HTR-8/SVneo (cell line): ENCODE data around the gene BAZ1A.
"Not testable (repeated sequence)": the region's sequence is repeated elsewhere in the genome, so short reads cannot be mapped to it uniquely, and the experiment has no call there.

Experiments used
- DNase-seq: peaks from one replicate; pipeline ENCODE4 v3.0.0; 2011; ENCODE audit warnings: low spot score, mixed read lengths; ENCODE audit not compliant: insufficient read length
- FAIRE-seq: peaks from 2 replicates; lab custom pipeline; 2011; peaks lifted over from hg19 to GRCh38; lab: Jason Lieb, UNC

Gene BAZ1A

DNA sequence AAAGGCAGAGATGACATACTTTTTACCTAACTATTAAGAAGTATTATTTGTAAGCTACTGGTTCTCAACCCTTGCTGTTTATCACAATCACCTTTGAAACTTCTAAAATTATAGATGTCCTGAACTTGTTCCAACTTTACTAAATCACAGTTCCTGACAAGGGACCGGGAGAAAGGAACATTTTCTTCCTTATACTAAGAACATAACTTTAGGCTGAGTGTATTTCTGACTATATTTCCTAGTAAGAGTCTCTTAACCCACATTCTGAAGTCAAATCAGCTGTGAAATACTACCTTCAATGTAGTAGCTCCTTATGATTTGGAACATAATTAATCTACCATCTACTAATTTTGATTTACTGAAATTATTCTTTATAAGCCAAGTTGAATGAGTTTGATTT lies 80.2 kb downstream of the BAZ1A start:
- FAIRE-seq (no peak), DNase-seq (no peak)

DNA sequence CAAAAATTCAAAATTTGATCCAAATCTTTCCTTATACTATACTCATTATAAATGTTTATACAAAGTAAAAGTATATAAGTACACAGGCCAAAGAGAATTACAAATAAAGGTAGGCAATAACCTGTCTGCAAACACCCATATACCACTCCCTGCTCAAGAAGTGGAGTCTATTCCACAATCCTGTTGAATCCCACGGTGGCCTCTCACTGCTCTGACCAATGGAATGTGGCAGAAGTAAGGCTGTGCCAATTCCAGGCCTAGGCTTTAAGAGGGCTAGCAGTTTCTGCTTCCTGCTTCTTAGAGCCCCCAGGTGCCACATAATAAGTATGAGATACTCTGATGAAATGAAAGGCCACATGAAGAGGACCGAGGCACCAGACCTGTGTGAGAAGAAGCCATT lies 80.9 kb downstream of the BAZ1A start:
- FAIRE-seq (no peak), DNase-seq (no peak)

DNA sequence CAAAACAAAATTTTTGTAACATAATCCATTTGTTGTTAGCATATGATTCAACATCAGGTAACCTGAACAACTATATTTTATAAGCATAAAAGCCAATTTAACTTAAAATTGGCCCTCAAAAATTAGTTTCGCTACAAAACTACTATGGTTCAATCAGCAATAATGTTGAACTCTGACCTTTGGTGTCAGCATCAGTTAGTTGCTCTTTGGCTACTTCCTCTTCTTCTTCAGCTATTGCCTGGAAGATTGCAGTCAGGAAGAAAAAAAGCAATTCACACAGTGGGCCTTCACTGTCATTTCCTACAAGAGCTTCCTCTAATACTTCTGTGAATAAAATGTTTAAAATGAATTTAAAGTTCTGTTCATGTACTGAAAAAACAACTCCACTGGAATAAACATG lies 82.6 kb downstream of the BAZ1A start:
- no peak for DNase-seq
- no peak for FAIRE-seq

DNA sequence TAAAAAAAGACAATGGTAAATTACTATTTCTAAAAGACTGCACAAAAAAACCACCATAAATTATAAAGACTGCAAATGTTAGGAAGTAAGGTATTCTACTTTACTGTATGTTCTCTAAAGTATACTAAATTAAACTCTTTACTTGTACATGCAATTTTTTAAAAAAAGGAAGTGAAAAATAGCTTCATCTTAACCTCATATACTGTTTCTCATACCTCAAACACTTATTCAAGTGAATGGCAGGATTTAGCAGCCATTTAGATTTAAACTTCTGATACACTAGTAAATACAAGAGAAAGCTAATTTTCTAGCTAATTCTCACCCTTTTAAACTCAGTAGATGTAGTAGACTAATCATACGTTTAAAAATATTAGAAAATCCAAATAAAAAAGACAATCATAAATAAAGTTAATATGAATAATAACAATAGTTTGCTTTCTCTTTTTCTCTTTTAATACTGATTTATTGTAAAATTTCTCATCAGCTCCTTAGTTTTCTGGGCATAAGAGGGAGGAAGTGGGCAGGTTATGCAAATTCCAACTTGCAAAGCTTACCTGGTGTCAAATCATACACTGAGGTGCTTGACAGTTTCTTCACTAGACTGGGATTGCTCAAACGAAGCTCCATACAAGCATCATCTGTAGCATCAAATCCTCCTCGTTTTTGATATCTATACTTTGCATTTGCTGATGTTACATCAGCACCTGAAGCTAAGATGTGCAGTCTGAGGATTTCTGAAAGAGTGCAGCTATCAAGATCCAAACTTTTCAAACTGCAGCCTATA lies 89.7 kb downstream of the BAZ1A start:
- DNase-seq: no peak
- no peak for FAIRE-seq

DNA sequence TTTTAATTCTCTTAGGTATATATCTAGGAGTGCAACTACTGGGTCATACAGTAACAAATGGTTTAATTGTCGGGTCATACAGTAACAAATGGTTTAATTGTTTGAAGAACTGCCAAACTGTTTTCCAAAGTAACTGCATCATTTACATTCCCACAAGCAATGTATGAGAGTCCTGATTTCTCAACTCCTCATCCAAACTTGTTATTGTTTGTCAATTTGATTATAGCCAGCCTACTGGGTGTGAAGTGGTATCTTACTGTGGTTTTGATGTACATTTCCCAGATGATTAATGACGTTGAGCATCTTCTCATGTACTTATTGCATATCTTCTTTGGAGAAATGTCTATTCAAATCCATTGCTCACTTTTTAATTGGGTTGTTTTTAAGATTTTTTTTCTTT lies 93.1 kb downstream of the BAZ1A start:
- no peak for FAIRE-seq
- DNase-seq: no peak

DNA sequence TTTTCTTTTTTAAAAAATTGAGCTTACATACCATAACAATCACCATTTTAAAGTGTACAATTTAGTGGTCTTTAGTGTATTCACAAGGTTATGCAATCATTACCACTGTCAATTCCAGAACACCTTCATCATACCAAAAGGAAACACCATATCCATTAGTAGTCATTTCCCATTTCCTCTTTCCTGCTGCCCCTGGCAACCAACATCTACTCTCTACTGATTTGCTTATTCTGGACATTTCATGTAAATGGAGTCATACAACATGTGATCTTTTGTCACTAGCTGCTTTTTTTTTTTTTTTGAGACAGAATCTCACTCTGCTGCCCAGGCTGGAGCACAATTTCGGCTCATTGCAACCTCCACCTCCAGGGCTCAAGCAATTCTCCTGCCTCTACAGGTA lies 93.9 kb downstream of the BAZ1A start:
- DNase-seq (peak; percentile 14), FAIRE-seq (no peak)

DNA sequence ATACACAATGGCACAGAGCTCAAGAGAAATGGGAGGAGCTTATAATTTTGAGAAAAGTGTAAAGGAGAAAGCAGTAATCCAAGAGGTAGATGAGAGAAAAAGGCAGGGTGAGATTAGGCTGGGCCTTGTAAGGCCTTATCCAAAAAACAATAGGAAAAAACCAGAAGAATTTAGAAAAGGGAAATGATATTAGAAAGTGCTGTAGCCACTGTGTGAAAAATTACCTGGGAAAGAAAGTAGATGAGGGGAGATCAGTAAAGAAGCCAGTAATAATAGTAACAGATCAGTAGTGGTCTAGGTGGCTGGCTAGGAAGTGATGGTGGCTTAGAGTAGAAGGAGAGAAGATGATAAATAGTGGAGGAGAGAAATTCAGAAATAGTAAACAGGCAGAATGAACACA lies 94.5 kb downstream of the BAZ1A start:
- FAIRE-seq (no peak), DNase-seq (no peak)

DNA sequence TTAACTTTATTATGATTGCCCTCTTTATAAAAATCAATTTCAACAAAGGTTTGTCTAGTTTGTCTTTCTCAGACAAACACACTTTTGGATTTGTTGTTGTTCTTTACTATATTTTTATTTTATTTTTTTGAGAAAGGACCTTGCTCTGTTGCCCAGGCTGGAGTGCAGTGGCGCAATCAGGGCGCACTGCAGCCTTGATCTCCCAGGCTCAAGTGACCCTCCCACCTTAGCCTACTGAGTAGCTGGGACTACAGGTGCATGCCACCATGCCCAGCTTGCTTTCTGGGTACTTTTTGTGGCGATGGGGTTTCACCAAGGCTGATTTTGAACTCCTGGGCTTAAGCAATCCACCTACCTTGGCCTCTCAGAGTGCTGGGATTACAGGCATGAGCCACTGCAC lies 96.4 kb downstream of the BAZ1A start:
- DNase-seq: no peak
- FAIRE-seq: no peak

DNA sequence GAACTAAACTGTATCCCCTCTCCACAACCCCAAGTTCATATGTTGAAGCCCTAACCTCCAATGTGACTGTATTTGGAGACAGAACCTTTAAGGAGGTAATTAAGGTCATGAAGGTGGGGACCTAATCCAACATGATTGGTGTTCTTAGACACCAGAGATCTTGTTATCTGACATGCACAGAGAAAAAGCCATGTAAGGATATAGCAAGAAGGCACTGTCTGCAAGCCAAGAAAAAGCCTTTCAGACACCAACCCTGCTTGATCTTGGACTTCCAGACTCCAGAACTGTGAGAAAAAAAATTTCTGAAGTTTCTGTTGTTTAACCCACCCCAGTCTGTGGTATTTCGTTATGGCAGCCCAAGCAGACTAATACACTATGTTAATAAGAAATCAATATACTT lies 98.5 kb downstream of the BAZ1A start:
- DNase-seq (no peak), FAIRE-seq (no peak)

DNA sequence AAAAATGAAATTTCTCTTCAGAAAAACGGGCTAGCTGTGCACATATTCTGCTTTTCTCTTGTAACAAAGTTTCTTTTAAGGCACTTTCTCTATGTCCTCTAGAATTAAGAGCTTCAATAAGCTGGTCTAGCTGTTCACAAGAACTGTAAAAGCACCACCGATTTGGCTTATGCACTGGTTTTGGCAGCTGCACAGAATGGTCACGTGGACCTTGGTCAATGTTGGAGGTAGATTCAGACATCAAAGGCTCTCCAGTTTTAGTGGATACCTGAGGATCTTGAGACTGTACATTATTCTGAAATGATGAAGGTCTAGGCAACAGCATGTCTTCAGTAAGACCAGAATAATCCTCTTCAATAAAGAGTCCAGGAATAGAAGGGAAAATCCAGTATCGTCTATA lies 99.2 kb downstream of the BAZ1A start:
- FAIRE-seq: no peak

DNA sequence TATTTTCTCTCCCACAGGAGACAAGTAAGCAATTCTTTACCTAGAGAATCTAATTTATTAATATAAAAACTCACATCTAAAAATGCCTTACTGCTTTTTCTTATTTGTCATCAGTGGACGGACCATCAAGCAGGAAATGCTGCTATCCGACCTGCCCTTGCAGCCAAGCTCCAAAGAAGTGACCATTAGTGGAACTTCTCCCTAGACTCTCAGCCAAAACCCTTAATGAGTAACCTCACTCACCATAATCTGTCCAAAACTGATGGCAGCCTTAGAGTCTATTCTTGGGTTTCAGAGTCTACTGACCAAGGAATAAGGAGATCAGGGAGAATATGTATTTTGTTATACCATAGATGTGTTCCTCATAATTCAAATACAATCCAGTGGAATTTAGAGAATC lies 99.8 kb downstream of the BAZ1A start:
- FAIRE-seq: no peak
- no peak for DNase-seq

More for the DNA sequence above, 99.2 kb downstream of the BAZ1A start:
- DNase-seq: no peak

DNA sequence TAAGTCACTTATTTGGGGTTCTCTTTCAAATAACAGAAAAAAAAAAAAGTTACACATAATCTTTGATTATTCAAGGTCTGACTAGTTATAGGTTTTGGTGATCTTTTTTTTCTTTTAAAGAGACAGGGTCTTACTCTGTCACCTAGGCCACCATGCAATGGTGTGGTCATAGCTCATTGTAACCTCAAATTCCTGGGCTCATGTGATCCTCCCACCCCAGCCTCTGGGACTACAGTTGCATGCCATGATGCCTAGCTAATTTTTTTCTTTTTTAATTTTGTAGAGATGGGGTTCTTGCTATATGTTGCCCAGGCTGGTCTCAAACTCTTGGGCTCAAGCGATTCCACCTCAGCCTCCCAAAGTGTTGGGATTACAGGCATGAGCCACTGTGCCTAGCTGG lies 104.3 kb downstream of the BAZ1A start:
- no peak for FAIRE-seq
- DNase-seq: no peak

DNA sequence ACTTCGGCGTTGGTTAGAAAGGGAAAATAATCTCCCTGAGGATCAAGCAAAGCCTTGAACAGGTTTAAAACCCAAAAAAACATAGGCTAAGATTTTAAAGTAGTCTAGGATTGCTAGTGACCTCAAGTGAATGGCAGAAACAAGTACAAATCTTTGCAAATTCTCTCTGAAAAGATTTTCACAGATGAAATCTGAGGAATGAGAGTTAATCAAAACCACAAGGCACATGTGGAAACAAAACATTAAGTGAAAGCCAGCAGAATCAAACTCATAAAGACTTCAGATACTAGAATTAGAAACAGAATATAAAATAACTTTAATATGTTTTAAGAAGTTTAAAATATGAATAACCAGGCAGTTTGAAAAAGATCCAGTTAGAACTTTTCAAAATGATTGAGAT lies 108.6 kb downstream of the BAZ1A start:
- no peak for FAIRE-seq

DNA sequence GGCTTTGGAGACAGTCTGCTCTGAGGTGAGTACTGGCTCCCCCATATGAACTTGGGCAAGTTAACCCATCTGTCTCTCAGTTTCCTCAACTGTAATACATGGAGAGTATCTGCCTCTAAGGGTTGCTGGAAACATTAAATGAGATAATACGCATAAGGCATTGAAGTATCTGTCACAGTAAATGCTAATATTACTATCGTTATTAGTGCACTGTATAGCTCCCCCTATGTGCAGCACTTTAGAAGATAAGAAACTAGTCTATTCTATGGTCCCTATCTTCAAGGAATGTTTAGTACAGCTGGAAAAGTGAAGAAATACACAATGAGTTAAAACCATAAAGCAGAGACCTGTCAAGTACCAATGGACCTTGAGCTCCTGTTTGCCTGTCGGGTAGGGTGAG lies 109.1 kb downstream of the BAZ1A start:
- FAIRE-seq: no peak
- no peak for DNase-seq

More for the DNA sequence above, 108.6 kb downstream of the BAZ1A start:
- no peak for DNase-seq

DNA sequence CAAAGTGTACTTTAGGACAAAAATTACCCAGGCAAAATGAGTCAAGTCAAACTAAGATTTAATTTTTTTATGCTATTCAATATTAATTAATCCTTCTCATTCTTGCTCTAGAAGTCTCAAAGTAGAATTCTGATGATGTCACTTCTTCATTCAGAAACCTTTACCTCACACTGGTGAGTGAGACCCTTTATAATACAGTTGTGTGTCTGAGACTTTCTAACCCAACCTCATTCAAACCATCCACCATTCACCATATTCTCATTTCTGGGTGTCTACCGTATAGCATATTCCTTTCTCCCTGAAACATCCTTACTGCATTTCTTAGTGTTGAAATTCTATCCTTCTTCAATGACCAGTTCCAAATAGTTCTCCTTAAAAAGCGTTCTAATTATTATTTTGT lies 119.9 kb downstream of the BAZ1A start:
- no peak for DNase-seq
- FAIRE-seq: no peak

DNA sequence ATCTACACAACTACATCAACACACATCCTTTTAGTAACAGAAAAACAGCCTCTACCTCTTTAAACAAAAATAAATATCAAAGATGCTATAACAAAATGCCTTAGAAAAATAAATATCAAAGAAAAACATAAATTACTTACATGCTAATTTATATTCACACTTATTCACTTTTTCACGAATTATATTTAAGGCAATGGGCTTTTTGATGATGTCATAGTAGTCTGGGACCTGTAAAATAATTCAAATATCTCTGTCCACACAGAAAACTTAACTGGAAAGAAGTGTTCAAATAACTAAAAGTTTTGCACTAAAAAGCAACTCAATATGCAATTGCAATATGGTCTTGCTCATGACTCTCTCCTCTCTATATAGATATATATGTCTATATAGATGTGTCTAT lies 120.5 kb downstream of the BAZ1A start:
- FAIRE-seq (no peak), DNase-seq (no peak)

DNA sequence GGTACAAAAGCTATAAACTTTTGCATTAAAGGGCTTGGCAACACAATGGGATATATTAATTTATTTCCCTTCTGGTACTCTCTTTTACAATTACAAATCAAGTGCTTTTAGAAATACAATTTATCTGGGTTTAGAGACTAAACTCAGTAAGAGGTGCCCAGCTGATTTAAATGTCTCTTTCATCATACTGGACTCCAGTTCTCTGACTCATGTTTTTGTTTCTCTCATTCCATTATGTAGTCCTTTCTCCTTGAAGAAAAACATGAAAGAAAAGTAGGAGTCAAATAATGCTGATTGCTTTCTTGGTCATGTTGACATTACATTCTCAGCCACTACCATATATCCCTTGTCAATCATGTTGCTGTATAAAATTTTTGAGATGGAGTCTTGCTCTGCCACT lies 124.5 kb downstream of the BAZ1A start:
- FAIRE-seq: no peak
- DNase-seq: no peak

DNA sequence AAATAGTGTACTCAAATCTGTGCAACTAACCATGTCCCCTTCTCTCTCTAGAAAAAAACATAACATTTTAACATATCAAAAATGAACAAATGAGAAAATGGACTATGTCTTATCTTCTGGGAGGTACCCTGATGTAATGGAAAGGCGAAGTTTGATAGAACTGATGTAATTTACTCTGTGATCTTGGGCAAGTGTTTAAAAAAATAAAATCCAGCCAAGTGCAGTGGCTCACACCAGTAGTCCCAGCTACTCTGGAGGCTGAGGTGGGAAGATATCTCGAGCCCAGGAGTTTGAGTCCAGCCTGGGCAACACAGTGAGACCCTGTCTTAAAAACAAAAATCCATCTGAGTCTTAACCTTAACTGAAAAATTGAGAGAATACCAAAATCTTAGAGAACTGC lies 124.9 kb downstream of the BAZ1A start:
- no peak for FAIRE-seq
- no peak for DNase-seq

DNA sequence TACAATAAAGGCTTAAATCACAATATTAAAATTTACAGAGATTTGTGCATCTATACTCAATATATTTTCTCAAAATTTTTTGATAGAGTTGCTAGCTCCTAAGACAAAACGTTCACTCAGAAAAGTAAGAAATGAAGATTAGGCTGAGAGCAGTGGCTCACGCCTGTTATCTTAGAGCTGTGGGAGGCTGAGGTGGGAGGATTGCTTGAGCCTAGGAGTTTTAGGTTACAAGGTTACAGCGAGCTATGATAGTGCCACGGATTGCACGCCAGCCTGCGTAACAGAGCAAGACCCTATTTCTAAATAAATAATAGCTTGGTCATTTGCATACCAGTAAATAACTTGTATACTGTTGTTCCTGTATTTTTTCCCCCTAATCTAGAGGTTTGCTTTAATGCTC lies 125.8 kb downstream of the BAZ1A start:
- FAIRE-seq (no peak), DNase-seq (no peak)

DNA sequence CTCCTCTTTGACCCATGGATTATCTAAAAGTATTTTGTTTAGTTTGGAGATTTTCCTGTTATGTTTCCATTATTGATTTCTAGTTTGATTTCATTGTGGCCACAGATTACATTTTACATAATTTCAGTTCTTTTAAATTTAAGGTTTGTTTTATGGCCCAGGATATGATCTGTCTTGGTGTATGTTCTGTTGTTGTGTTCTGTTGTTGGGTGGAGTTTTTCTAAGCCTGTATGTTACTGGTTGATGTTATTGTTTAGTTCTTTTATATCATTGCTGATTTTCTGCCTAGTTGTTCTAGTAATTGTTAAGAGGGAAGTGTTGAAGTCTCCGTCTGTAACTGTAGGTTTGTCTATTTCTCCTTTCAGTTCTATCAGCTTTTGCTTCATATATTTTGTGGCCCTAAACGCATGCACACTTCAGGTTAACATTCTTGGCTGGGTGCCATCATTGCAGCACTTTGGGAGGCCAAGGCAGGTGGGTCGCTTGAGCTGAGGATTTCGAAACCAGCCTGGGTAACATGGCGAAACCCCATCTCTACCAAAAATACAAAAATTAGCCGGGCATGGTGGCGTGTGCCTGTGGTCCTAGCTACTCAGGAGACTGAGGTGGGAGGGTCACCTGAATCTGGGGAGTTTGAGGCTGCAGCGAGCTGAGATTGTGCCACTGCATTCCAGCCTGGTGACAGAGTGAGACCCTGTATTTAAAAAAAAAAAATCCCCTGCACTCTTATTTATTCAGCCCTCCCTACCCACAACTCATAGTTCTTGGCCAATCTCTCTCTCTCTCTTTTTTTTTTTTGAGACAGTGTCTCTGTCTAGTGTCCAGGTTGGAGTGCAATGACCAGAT lies 132.7 kb downstream of the BAZ1A start:
- DNase-seq (no peak), FAIRE-seq (no peak)

DNA sequence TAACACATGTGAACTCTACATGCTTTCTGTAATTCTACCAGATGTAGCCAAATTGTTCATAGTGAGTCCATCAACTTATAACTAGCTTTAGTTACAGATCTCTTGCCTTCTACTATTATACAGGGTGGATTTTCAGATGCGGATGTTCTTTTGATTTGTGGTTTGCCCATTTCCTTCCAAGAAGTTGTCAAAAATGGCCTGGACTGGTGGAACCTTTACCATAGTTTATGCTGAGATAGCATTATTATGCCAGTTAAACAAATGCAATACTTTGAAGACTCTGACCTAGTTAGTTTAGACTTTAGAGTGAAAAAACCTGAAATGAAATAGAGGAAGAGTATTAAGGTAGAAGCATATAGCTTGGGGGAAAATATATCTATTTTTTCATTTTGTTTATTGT lies 133.3 kb downstream of the BAZ1A start:
- no peak for DNase-seq
- FAIRE-seq: no peak

DNA sequence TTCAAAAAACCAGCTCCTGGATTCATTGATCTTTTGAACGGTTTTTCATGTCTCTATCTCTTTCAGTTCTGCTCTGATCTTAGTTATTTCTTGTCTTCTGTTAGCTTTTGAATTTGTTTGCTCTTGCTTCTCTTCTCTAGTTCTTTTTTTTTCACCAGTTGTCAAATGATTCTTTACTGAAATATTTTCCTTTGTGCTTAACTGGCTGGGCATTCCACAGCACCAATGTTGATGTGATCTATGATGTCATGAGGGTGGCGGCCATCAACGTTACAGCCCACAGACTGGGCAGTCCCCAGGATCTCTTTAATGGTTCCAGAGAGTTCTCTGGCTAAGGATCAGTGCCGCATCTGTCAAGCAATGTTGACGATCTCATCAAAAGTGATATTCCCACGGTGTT lies 135.0 kb downstream of the BAZ1A start:
- not testable (repeated sequence) for FAIRE-seq, DNase-seq
